Neural cell (in vitro differentiated cells): Measurements from ENCODE around the gene NPAS2. TPM values are rescaled to one million over a fixed set of nuclear protein-coding genes. Genes with fewer than 3 reads are reported as not detected.
A peak's percentile ranks its signal among the peaks of the same experiment; 100 is the strongest.

Source experiments
- H2AFZ ChIP-seq: fragments of 200-600, 300-800 bp; sonication (generic), shearing (Covaris generic); 2 replicates; pipeline ENCODE4 v1.6.0; 2014; ENCODE audit warnings: low read depth, mild to moderate bottlenecking, antibody characterized with exemption, low read length, moderate library complexity
- H3F3A ChIP-seq: fragments of 200-600 bp; shearing (Covaris generic); 2 replicates; pipeline ENCODE4 v1.6.1; 2016; ENCODE audit warnings: mild to moderate bottlenecking, moderate library complexity, mixed read lengths, antibody characterized with exemption, low read length; ENCODE audit not compliant: insufficient read depth, poor library complexity, severe bottlenecking
- H3K27ac ChIP-seq: fragments of 200-600, 300-800 bp; sonication (generic), shearing (Covaris generic); 2 replicates; pipeline ENCODE4 v1.5.1; 2014; ENCODE audit warnings: mild to moderate bottlenecking, low read length, moderate library complexity
- H3K27me3 ChIP-seq: fragments of 300-800, 200-600 bp; sonication (generic), shearing (Covaris generic); 2 replicates; pipeline ENCODE4 v1.6.0; 2014; ENCODE audit warnings: mild to moderate bottlenecking, low read depth, low read length, moderate library complexity; ENCODE audit not compliant: insufficient read depth
- H3K36me3 ChIP-seq: fragments of 300-800, 200-600 bp; sonication (generic), shearing (Covaris generic); 2 replicates; pipeline ENCODE4 v1.5.1; 2014; ENCODE audit warnings: mild to moderate bottlenecking, antibody characterized with exemption, low read length, moderate library complexity; ENCODE audit not compliant: insufficient read depth
- H3K4me2 ChIP-seq: fragments of 300-800, 200-600 bp; sonication (generic), shearing (Covaris generic); 2 replicates; pipeline ENCODE4 v1.6.0; 2014; ENCODE audit warnings: mild to moderate bottlenecking, low read length
- H3K4me3 ChIP-seq: fragments of 300-800, 200-600 bp; sonication (generic), shearing (Covaris generic); 2 replicates; pipeline ENCODE4 v1.5.1; 2014; ENCODE audit warnings: mild to moderate bottlenecking, low read length, moderate library complexity
- H3K79me2 ChIP-seq: fragments of 200-600 bp; shearing (Covaris generic); replicated peaks from 2 replicates; pipeline ENCODE4 v1.6.0; 2014; ENCODE audit warnings: mild to moderate bottlenecking, low read length, moderate library complexity; ENCODE audit not compliant: insufficient read depth
- H3K9ac ChIP-seq: fragments of 300-800, 200-600 bp; sonication (generic), shearing (Covaris generic); 2 replicates; pipeline ENCODE4 v1.6.1; 2016; ENCODE audit warnings: mild to moderate bottlenecking, low read length, mixed read lengths
- H3K9me2 ChIP-seq: fragments of 200-600 bp; shearing (Covaris generic); 2 replicates; pipeline ENCODE4 v1.6.1; 2016; ENCODE audit warnings: mild to moderate bottlenecking, low read length, mixed read lengths; ENCODE audit not compliant: insufficient read depth
- H3K9me3 ChIP-seq: fragments of 200-600, 300-800 bp; sonication (generic), shearing (Covaris generic); 2 replicates; pipeline ENCODE4 v1.6.1; 2016; ENCODE audit warnings: mild to moderate bottlenecking, mixed run types, low read length, moderate library complexity, mixed read lengths
- H4K20me1 ChIP-seq: fragments of 200-600 bp; shearing (Covaris generic); 2 replicates; pipeline ENCODE4 v1.6.1; 2016; ENCODE audit warnings: mild to moderate bottlenecking, mixed run types; ENCODE audit not compliant: insufficient read depth
- CTCF ChIP-seq: fragments of 450-650 bp; IDR thresholded peaks from 2 replicates; pipeline ENCODE4 v1.5.1; 2014; ENCODE audit warnings: antibody characterized with exemption, mild to moderate bottlenecking, moderate library complexity; ENCODE audit not compliant: poor library complexity, severe bottlenecking
- EP300 ChIP-seq: fragments of 450-650 bp; conservative IDR thresholded peaks from 2 replicates; pipeline ENCODE4 v1.6.1; 2014; ENCODE audit warnings: antibody characterized with exemption, mild to moderate bottlenecking, moderate library complexity; ENCODE audit not compliant: poor library complexity, severe bottlenecking
- EZH2 ChIP-seq: fragments of 200-600, 300-800 bp; shearing (Covaris generic), sonication (generic); IDR thresholded peaks from 2 replicates; pipeline ENCODE4 v1.6.1; 2014; ENCODE audit warnings: antibody characterized with exemption, low read length, borderline replicate concordance, mild to moderate bottlenecking; ENCODE audit not compliant: insufficient read depth, poor library complexity, severe bottlenecking
- MXI1 ChIP-seq: fragments of 450-650 bp; conservative IDR thresholded peaks from 2 replicates; pipeline ENCODE4 v1.6.1; 2014; ENCODE audit warnings: antibody characterized with exemption, mild to moderate bottlenecking; ENCODE audit not compliant: poor library complexity, severe bottlenecking
- POLR2AphosphoS5 ChIP-seq: IDR thresholded peaks from 2 replicates; pipeline ENCODE4 v1.6.1; 2012
- RAD21 ChIP-seq: fragments of 450-650 bp; conservative IDR thresholded peaks from 2 replicates; pipeline ENCODE4 v1.6.1; 2014; ENCODE audit warnings: antibody characterized with exemption, mild to moderate bottlenecking, moderate library complexity
- SMC3 ChIP-seq: fragments of 450-650 bp; conservative IDR thresholded peaks from 2 replicates; pipeline ENCODE4 v1.6.1; 2014; ENCODE audit warnings: antibody characterized with exemption, mild to moderate bottlenecking, moderate library complexity; ENCODE audit not compliant: poor library complexity
- TAF1 ChIP-seq: IDR thresholded peaks from 2 replicates; pipeline ENCODE4 v1.6.1; 2012; ENCODE audit warnings: low read depth
- polyA plus RNA-seq: library from polyadenylated mRNA; depleted of rRNA; stranded (reverse); fragments of >200 nt; gene quantifications from 2 replicates; pipeline ENCODE4 v1.2.3, GENCODE V29; 2014
- TF ChIP-seq, protein P1 (sequence below): IDR thresholded peaks from 2 replicates; pipeline ENCODE4 v1.6.1; 2012; ENCODE audit warnings: borderline replicate concordance

NPAS2 gene
- polyA plus RNA-seq, 1 donor from 2014 or later, result 2.1 TPM

DNA sequence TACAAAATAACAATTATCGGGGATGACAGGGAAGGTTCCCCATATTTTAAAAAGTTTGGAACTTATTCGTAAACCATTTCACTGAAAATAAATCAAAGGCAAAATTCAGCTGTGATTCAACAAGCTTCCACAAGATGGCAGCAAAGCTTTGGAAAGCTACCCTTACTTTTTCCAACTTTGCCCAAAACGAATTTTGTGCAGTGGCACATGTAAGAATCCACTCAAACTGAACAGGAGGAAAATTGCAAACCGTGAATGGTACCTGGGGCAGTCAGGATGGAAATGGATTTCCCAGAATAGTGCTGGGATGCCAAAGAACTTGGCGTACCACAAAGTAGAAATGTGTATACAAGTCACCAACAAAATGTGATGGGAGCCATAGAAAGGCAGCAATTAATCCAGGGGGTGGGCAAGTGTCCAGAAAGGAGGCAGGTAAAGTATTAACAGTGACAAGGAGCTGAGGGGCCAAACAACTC lies 192.8 kb downstream of the NPAS2 start:
- Histone ChIP-seq H3K79me2 (no peaks in the 10 kb centered on the region), H4K20me1 (no peaks in the 10 kb centered on the region), H3K36me3 (no peaks in the 10 kb centered on the region), H2AFZ (no peak overlapping the region), H3K27ac (no peak overlapping the region), H3K4me3 (no peak overlapping the region), H3K9ac (no peak overlapping the region), H3K9me2 (no peaks in the 10 kb centered on the region), H3K4me2 (no peak overlapping the region), H3K9me3 (no peaks in the 10 kb centered on the region), H3F3A (no peaks in the 10 kb centered on the region), H3K27me3 (no peaks in the 10 kb centered on the region)
- no peak for TF ChIP-seq TAF1
- peak; percentile 87 for TF ChIP-seq SMC3
- peak; percentile 89 for TF ChIP-seq RAD21
- TF ChIP-seq CTCF, result peak; percentile 91
- no peak for TF ChIP-seq EZH2
- peak; percentile 25 for TF ChIP-seq MXI1

GRCh38 chr2:101014264-101014857 lies 194.4 kb downstream of the NPAS2 start:
- Histone ChIP-seq H3K36me3 (peaks cover 7% of the 10 kb centered on the region), H3K4me3 (no peak overlapping the region), H3K79me2 (no peaks in the 10 kb centered on the region), H2AFZ (no peak overlapping the region), H3K4me2 (no peak overlapping the region), H3F3A (no peaks in the 10 kb centered on the region), H3K9ac (no peak overlapping the region), H3K27me3 (no peaks in the 10 kb centered on the region), H3K9me2 (no peaks in the 10 kb centered on the region), H3K27ac (no peak overlapping the region), H3K9me3 (no peaks in the 10 kb centered on the region), H4K20me1 (no peaks in the 10 kb centered on the region)
- TF ChIP-seq POLR2AphosphoS5 (no peak), EZH2 (no peak), MXI1 (no peak), EP300 (no peak), CTCF (no peak), SMC3 (no peak), TAF1 (no peak), RAD21 (no peak)
- TF ChIP-seq, protein P1, sequence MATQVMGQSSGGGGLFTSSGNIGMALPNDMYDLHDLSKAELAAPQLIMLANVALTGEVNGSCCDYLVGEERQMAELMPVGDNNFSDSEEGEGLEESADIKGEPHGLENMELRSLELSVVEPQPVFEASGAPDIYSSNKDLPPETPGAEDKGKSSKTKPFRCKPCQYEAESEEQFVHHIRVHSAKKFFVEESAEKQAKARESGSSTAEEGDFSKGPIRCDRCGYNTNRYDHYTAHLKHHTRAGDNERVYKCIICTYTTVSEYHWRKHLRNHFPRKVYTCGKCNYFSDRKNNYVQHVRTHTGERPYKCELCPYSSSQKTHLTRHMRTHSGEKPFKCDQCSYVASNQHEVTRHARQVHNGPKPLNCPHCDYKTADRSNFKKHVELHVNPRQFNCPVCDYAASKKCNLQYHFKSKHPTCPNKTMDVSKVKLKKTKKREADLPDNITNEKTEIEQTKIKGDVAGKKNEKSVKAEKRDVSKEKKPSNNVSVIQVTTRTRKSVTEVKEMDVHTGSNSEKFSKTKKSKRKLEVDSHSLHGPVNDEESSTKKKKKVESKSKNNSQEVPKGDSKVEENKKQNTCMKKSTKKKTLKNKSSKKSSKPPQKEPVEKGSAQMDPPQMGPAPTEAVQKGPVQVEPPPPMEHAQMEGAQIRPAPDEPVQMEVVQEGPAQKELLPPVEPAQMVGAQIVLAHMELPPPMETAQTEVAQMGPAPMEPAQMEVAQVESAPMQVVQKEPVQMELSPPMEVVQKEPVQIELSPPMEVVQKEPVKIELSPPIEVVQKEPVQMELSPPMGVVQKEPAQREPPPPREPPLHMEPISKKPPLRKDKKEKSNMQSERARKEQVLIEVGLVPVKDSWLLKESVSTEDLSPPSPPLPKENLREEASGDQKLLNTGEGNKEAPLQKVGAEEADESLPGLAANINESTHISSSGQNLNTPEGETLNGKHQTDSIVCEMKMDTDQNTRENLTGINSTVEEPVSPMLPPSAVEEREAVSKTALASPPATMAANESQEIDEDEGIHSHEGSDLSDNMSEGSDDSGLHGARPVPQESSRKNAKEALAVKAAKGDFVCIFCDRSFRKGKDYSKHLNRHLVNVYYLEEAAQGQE, result no peak
